Suppressor macrophage treated with lipopolysaccharide for 1 hour (primary cell): ENCODE data around the gene LMNB1.
"Not testable (repeated sequence)": the region's sequence is repeated elsewhere in the genome, so short reads cannot be mapped to it uniquely, and the experiment has no call there.

Source experiments
- DNase-seq, 3 donors: peaks; one replicate each; pipeline ENCODE4 v3.0.0-alpha.2; 2020 to 2022

LMNB1 gene, protein sequence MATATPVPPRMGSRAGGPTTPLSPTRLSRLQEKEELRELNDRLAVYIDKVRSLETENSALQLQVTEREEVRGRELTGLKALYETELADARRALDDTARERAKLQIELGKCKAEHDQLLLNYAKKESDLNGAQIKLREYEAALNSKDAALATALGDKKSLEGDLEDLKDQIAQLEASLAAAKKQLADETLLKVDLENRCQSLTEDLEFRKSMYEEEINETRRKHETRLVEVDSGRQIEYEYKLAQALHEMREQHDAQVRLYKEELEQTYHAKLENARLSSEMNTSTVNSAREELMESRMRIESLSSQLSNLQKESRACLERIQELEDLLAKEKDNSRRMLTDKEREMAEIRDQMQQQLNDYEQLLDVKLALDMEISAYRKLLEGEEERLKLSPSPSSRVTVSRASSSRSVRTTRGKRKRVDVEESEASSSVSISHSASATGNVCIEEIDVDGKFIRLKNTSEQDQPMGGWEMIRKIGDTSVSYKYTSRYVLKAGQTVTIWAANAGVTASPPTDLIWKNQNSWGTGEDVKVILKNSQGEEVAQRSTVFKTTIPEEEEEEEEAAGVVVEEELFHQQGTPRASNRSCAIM

DNA sequence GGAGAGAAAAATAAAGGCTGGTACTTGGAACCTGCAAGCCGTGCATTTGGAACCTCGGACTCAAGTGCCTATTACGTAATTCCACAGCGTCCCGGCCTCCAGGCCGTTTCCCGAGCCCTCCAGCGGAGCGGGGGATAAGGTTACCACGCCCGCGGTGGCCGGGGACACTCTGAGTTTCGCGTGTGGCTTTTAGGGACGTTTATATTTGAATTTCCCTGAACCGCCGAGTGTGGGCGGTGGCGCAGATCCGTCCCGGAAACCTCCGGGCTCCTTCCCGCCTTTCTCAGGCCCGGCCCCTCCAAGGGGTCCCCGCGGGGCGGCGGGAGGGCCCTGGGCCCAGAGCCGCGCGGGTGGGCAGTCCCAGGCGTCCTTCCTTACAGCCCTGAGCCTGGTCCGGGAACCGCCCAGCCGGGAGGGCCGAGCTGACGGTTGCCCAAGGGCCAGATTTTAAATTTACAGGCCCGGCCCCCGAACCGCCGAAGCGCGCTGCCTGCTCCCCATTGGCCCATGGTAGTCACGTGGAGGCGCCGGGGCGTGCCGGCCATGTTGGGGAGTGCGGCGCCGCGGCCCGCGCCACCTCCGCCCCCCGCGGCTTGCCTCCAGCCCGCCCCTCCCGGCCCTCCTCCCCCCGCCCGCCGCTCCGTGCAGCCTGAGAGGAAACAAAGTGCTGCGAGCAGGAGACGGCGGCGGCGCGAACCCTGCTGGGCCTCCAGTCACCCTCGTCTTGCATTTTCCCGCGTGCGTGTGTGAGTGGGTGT, at the start of gene LMNB1:
Gene LMNB1, plus strand, starts transcription at position 638 of the 758 bp plus-strand sequence. CDS start 373 bp downstream, outside the sequence.
- peak; percentile 98 for DNase-seq

DNA sequence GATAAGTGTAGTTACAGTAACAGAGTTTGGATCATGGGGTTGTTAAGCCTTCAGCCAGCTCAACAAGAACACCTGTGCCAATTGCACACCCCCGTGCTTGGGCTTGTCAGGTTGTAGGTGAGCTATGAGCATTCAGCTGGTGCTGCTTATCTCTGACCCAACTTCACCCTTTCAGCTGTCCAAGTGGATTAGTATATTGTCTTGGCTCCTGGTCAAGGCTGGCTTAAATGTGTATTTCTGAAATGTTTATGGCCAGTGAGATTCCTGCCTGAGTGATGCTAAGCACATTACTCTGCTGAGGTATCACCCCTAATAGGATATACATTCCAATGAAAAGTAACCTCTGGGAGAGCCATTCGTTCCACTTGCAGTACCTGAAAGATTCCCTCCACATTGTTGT, 44.2 kb upstream of the LMNB1 start:
- DNase-seq, result no peak

DNA sequence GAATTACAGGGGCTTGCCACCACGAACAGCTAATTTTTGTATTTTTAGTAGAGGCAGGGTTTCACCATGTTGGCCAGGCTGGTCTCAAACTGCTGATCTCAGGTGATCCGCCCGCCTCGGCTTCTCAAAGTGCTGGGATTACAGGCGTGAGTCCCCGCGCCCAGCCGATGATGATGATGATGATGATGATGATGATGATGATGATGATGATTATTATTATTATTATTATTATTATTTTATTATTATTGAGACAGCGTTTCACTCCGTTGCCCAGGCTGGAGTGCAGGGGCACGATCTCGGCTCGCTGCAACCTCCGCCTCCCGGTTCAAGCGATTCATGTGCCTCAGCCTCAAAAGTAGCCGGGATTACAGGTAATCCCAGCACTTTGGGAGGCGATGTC, 42.4 kb upstream of the LMNB1 start:
- DNase-seq, result not testable (repeated sequence)

DNA sequence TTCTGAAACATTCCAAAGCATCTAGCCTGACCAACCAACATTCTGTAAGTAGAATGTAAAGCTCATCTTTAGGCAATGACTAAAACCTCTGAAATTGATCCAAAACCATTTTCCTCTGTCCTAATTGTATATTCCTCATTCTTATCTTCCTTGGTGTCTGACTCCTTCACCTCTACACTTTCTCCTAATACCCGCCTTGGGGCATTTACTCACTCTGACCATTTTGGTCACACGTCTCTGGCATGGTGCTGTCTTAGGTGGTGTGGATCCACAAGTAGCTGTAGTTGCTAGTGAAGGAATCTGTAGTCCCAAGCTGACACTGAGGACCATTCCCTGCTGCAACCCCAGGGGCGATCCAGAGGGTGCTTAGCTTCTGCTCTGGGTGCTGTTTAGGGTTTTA, 40.8 kb upstream of the LMNB1 start:
- DNase-seq, result no peak

DNA sequence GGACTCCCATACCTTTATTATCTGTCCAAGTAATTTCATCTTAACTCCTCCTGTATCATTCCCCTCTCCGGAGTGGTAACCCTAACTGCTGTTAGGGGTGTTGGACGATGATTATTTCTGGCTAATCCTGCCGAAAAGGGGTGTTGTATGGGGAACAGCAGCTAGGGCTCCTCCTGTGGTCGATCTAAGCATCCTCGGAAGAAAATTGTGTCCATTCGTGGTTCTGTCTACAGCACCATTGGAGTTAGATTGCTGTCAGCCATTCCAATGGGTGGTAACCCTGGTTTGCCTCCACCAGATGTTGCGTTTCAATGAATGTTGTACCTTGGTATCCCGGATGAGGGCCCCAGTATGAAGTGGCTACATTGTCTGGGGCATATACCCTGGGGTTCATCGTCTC, 35.6 kb upstream of the LMNB1 start:
- DNase-seq, result no peak

DNA sequence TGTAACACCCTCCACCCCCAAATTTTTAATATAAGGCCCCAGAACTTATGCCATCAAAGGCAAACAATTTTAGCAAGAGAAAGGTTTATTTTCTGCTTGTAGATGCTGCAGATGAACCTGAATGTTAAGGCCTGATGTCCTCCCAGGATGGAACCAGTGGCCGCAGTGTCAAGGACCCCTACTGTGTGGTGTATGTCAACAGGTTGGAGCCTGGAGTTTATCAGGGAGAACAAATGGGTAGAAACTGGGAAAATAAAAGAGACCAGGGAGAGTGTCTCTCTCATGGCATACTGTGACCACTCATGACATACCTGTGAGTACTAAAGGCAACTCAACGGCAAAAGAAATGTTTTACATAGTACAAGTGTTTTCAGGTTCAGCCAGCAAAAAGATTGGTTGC, 34.5 kb upstream of the LMNB1 start:
- no peak for DNase-seq

DNA sequence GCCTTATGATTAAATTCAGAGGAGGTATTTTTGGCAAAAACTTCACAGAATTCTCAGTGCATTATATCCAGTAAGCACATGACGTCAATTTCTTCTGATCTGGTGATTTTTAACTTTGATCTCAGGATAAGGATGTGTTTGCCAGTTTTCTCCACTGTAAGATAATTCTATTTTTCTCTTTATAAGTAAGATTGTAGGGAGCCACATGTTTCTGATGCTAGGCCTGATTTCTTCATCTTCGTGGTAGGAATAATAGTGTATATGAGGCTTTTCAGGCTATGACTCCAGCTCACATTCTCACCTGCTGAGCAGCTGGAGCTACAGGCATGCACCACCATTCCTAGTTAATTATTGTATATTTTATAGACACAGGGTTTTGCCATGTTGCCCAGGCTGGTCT, 32.1 kb upstream of the LMNB1 start:
- DNase-seq, result no peak

DNA sequence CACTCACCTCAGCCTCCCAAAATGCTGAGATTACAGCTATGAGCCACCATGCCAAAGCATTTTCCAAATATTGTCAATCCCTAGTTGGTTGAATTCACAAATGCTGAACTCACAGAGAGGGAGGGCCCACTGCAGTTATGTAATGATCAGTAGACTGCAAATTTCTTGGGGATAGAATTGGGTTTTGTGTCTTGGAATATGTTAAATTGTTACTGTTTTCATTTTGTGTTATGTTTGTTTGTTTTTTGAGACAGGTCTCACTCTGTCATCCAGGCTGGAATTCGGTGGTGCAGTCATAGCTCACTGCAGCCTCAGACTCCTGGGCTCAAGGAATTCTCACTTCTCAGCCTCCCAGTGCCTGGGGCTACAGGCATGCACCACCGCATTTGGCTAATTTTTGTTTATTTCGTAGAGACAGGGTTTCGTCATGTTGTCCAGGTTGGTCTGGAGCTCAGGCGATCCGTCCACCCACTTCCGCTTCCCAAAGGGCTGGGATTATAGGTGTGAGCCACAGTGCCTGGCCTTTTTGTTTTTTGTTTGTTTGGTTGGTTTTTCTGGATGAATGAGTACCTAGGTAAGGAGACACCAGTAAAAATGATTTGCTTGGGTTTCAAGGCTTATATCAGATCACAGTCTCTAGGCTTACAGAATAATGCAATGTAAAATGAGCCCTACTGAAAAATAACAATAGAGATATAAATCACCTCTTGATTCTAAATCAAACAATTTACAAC, 31.5 kb upstream of the LMNB1 start:
- DNase-seq, result no peak

DNA sequence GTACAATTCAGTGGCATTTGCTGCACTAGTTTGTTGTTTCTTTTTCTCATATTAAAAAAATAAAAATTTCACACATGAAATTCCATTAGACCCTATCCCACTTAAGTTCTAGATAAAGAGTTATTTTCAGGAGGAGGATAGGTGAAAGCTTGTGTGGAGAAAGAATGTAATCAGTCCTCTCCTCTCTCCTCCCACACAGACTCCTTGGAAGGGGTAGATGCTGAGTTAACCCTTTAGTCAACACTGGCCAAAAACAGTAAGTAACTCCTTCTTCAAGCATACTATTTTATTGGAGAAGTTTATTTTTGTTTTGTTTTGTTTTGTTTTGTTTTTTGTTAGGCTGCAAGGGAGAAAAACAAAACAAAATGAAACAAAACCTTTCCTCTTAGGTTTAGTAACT, 30.6 kb upstream of the LMNB1 start:
- DNase-seq, result no peak

DNA sequence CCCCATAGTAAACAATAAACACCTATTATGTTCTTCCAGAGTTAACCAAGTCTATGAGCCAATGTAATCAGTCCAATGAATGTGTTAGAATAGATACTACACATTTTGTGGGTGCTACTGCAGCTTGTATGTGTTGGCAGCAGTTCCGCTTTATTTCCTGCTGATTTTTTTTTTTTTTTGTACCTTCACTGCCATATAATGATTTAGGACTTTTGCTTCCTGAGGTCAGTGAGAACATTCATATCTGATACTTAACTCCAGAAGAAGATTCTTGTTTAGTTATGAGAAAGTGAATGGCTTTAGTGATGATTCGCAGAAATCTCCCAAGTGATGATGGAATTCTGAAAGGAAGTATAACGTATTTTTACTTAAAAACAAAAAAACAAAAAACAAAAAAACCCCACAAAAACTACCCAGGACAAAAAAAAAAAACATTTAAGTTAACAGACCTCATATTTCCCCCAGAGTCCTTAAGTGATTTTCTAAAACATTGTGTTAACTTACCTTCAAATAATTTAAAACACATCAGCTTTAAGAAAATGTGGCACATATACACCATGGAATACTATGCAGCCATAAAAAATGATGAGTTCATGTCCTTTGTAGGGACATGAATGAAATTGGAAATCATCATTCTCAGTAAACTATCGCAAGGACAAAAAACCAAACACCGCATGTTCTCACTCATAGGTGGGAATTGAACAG, 24.7 kb upstream of the LMNB1 start:
- DNase-seq, result peak; percentile 42 to 92 (median 73)

DNA sequence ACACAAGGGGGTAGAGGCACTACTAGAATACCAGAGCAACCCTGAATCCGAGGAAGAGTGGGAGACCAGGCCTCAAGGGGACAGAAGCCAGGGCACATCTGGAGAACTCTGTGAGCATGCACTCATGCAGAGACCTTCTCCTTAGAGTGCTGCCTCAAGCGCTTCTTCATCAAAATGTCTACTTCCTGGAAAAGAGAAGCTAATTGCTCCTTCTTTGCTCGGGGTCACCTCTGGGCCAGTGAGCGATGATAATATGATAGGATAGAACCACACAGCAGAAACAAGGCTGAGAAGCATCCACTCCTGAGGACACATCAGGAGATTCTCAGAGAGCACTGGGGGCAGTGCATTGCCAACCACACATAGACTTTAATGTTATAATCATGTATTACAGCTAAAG, 23.7 kb upstream of the LMNB1 start:
- peak in 1 of 3 donors; percentile 37 for DNase-seq

DNA sequence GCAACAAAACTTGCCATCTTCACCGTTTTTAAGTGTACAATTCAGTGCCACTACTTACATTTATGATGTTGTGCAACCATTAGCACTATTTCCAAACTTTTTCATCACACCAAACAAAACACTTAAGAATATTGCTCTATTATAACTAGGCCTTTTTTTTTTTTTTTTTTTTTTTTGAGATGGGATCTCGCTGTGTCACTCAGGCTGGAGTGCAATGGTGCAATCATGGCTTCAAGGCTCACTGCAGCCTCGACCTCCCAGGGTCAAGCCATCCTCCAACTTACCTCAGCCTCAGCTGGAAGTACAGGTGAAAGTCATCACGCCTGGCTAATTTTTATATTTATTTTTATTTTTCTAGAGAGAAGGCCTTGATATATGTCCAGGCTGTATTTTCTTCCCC, 22.3 kb upstream of the LMNB1 start:
- DNase-seq, result peak in 1 of 3 donors; percentile 46

DNA sequence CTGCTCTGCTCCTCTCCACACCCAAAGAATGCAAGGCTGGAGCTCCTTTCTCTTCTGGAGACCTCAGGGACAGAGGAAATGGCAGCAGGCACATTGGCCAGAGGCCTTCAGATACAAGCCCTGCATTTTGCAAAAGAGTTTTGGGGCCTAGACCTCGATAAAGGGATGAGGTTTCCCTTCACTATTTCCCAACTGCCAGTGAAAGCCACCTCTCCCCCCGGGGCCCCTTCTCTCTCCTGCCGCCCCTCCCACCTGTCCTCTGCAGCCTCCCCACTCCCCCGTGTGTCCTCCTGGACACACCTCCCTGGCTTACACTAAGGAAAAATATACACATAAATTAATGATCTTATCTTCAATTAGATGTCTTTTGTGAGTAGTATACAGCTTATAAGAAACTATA, 21.3 kb upstream of the LMNB1 start:
- DNase-seq, result no peak

DNA sequence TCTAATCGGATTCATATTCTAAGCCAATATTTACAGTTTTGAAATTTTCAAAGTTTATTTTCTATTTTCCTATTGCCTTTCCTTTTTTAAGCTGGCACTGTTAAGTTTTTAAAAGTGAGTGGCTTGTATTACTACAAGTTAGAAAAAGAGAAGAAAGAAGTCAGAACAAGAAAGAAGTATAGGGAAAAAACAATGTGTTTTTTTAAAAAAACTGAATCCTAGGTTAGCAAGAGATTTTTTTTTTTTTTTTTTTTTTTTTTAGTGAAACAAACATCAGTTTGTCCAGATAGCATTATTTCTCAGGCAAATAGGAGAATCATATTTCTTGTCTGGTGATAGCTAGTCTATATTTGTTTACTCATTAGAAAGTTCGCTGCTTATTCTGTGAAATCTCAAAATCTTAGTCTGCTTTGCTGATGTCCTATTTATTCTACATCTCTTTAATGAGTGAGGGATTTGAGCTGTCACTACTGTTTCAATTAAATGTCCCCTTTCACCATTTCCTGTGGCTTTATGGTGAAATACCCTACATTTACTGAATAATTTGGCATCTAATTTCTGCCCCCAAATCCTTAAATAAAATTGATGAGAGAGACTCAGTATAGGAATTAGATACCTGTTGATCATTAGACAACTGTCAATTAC, 19.1 kb upstream of the LMNB1 start:
- DNase-seq, result no peak

DNA sequence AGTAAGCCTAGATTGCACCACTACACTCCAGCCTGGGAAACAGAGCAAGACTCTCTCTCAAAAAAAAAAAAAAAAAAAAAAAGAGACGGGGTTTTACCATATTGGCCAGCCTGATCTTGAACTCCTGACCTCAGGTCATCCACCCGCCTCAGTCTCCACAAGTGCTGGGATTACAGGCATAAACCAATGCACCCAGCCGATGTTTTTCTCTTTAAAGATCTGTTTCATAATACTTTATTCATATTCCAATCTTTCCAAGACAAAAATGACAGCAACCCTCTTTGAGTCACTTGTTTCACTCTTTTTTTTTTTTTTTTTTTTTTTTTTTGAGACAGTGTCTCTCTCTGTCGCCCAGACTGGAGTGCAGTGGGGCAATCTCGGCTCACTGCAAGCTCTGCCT, 13.6 kb upstream of the LMNB1 start:
- peak in 2 of 3 donors; percentile 21 to 78 for DNase-seq

DNA sequence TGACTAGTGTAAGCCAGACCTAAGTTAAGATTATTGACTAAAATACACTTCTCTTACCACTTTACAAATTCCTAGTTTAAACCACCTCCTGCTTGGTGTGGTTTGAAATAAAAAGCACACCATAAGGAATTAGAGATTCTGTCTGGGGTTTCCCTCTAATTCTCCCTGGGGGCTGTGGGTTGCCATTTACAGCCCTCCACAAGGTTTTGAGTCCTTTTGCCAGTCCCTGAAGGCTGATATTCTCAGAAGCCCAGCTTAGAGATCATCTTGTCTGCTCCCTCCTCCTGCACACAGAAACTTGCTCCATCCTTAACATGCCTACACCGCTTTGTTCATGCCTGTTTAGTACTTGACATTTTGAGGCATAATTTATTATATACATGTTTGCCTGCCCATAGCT, 7.2 kb upstream of the LMNB1 start:
- no peak for DNase-seq

DNA sequence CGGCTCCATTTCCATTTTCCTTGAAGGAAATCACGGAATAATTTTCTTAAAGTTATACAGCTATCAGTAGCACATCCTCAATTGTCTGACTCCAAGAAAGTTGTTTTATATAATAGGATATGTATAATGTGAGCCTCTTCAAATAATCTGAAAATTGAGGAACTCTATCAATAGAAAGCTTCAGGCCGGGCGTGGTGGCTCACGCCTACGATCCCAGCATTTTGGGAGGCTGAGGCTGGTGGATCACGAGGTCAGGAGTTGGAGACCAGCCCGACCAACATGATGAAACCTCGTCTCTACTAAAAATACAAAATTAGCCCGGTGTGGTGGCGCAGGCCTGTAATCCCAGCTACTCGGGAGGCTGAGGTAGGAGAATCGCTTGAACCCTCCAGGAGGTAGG, 3.4 kb upstream of the LMNB1 start:
- DNase-seq, result not testable (repeated sequence)

DNA sequence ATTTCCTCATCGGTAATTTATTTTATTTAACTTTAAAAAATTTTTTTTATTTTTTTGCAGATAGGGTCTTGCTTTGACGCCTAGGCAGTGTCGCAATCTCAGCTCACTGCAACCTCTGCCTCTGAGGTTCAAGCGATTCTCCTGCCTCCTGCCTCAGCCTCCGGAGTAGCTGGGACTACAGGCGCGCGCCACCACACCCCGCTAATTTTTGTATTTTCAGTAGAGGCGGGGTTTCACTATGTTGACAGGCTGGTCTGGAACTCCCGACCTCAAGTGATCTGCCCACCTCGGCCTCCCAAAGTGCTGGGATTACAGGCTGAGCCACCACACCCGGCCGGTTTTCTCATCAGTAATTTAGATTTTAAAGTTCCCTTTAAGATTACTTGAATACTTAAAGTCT, 2.3 kb upstream of the LMNB1 start:
- not testable (repeated sequence) for DNase-seq

DNA sequence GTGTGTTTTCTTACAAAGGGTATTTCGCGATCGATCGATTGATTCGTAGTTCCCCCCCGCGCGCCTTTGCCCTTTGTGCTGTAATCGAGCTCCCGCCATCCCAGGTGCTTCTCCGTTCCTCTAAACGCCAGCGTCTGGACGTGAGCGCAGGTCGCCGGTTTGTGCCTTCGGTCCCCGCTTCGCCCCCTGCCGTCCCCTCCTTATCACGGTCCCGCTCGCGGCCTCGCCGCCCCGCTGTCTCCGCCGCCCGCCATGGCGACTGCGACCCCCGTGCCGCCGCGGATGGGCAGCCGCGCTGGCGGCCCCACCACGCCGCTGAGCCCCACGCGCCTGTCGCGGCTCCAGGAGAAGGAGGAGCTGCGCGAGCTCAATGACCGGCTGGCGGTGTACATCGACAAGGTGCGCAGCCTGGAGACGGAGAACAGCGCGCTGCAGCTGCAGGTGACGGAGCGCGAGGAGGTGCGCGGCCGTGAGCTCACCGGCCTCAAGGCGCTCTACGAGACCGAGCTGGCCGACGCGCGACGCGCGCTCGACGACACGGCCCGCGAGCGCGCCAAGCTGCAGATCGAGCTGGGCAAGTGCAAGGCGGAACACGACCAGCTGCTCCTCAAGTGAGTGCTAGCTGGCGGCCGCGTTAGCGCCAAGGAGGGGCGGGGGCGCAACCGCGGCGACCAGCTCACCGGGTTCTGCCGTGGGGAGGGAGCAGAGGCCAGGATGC, 480 bp downstream of the LMNB1 start:
- peak; percentile 68 to 78 (median 72) for DNase-seq

DNA sequence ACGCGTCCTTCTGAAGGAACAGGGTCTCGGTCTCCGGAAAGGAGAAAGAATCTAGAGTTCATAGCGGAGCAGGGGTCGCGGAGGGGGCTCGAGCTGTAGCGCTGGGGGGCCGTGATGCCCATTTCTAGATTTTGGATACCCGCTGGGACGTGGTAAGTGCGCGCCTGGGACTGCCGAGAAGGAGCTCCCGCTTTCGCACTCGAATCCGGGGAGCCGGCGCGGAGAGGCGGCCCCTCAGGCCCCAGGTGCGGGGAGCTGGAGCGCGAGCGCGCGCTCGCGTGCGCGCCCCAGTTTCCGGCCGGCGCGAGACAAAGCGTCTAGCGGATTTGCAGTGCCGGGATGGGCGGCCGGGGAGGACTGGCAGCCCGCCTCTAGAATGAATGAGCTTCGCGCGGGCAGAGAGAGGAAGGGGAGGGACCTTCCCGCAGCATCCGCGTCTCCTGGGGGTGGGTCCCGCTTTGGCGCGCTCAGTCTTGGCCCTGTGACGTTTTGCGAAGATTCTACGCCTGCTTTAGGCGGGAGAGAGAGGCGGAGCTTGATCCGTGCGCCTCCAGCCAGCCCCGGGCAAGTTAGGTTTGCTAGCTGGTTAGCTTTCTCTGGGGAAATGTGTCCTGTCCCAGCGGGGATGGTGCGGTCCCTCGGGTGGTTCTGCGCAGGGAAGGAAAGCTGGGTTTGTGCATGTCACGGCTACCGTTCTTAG, 1.2 kb downstream of the LMNB1 start:
- DNase-seq, result peak; percentile 89 to 96 (median 92)
